Stomach (tissue), 4 donors: ENCODE measurements around the gene LIMS2.

ENCODE experiments used
- EP300 ChIP-seq: sonication (generic); formaldehyde crosslinking; IDR thresholded peaks from one replicate; pipeline ENCODE4 v1.6.1; 2017; ENCODE audit warnings: antibody characterized with exemption
- POLR2A ChIP-seq, 4 donors: fragments of 450-650 bp; IDR thresholded peaks; one replicate each; pipeline ENCODE4 v1.6.1; 2016; ENCODE audit warnings: antibody characterized with exemption in 4 of 4, control low read depth in 2 of 4, mild to moderate bottlenecking in 1 of 4, moderate library complexity in 1 of 4
- POLR2AphosphoS5 ChIP-seq, 3 donors: sonication (generic); formaldehyde crosslinking; IDR thresholded peaks; one replicate each; pipeline ENCODE4 v1.6.1; 2016; ENCODE audit warnings: antibody characterized with exemption in 3 of 3
- TF ChIP-seq, protein P1 (sequence below), 7 experiments: fragments of 450-650 bp in 4 of 7; fragments of 200-600 bp in 3 of 7; sonication (generic) in 3 of 7; IDR thresholded peaks; one replicate each; pipeline ENCODE4 v1.5.1; 2016 to 2019; ENCODE audit warnings: antibody characterized with exemption in 7 of 7, control low read depth in 2 of 7, mild to moderate bottlenecking in 1 of 7

DNA sequence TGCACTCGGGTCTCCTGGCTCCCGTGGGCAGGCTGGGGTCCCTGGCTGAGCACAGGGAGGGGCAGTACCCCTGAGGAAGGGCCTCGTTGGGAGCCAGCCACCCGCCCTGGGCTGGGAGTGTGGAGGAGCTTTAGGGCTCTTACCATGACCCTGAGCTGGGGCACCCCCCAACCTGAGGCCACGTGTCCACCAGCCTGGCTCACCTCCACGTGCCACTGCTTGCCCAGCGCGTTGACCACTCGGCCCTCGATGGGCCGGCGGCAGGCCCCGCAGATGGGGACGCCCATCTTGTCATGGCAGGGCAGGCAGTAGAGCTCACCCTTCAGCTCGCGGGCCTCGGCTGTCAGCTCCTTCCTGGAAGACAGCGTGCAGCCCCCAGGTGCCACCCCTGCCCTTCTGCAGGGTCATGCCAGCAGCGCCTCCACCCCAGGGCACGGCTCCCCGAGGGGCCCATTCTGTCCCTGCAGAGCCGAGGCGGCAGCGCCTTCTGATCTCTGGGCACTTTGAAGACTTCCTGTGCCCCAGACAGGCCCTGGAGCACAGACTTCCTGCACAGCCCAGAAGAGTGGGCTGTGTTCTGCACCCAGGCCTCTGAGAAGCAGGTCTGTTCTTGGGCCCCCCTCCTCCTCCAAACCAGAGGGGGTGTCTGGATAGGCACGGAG is 33.4 kb downstream of the LIMS2 start:
- TF ChIP-seq EP300 (no peak), POLR2A (IDR thresholded peaks at IDR 0.05) (no peak), POLR2AphosphoS5 (IDR thresholded peaks at IDR 0.05) (no peak)
- TF ChIP-seq, protein P1, sequence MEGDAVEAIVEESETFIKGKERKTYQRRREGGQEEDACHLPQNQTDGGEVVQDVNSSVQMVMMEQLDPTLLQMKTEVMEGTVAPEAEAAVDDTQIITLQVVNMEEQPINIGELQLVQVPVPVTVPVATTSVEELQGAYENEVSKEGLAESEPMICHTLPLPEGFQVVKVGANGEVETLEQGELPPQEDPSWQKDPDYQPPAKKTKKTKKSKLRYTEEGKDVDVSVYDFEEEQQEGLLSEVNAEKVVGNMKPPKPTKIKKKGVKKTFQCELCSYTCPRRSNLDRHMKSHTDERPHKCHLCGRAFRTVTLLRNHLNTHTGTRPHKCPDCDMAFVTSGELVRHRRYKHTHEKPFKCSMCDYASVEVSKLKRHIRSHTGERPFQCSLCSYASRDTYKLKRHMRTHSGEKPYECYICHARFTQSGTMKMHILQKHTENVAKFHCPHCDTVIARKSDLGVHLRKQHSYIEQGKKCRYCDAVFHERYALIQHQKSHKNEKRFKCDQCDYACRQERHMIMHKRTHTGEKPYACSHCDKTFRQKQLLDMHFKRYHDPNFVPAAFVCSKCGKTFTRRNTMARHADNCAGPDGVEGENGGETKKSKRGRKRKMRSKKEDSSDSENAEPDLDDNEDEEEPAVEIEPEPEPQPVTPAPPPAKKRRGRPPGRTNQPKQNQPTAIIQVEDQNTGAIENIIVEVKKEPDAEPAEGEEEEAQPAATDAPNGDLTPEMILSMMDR (IDR thresholded peaks at IDR 0.05) = no peak
